ENCODE measurements around the gene RGS7BP. TPM values are rescaled to one million over a fixed set of nuclear protein-coding genes. Genes with fewer than 3 reads are reported as not detected.
"Not testable (repeated sequence)": the region's sequence is repeated elsewhere in the genome, so short reads cannot be mapped to it uniquely, and the experiment has no call there.

The RGS7BP gene
- total and polyA plus RNA-seq, 2 experiments from 2014 or later: 0.11 TPM; not detected in 1

- Histone ChIP-seq H3K9me3 (ENCODE audit: low read depth) (no peaks in the 10 kb centered on the region), H4K20me1 (ENCODE audit: insufficient read depth) (no peaks in the 10 kb centered on the region), H3K4me3 (no peak overlapping the region), H3K9ac (no peak overlapping the region), H3F3A (ENCODE audit: insufficient read depth) (no peaks in the 10 kb centered on the region), H3K9me2 (ENCODE audit: insufficient read depth) (no peaks in the 10 kb centered on the region), H3K4me2 (ENCODE audit: unreplicated experiment) (no peak overlapping the region), H2AFZ (no peak overlapping the region), H3K36me3 (ENCODE audit: low read depth) (no peaks in the 10 kb centered on the region), H3K4me1 (ENCODE audit: insufficient read depth) (no peaks in the 10 kb centered on the region), H3K27ac (no peak overlapping the region), H3K79me2 (ENCODE audit: insufficient read depth) (no peaks in the 10 kb centered on the region), H3K27me3 (replicated peaks; ENCODE audit: insufficient read depth) (no peaks in the 10 kb centered on the region; the same call in 1 of the 2 replicates)
- DNase-seq: no peak
- TF ChIP-seq EZH2phosphoT487 (IDR thresholded peaks at IDR 0.05; ENCODE audit: insufficient read depth, low read depth) (no peak), EZH2 (IDR thresholded peaks at IDR 0.05; ENCODE audit: insufficient read depth, poor library complexity, severe bottlenecking) (no peak)
- WGBS, 2 experiments (ENCODE audit: low coverage in 1 of 2, low lambda C conversion rate in 2 of 2, missing lambda C conversion rate in 2 of 2): 4 to 7% methylated on average over 3 of the region's 3 CpGs
- in situ Hi-C loops (cut with MboI): no loop called here
These were observed 28.2 kb downstream of the RGS7BP start for GRCh38 chr5:64534033-64534432.

- in situ Hi-C loops (cut with MboI): no loop called here
These were observed 52.1 kb downstream of the RGS7BP start for GRCh38 chr5:64557911-64558310.

GRCh38 chr5:64558641-64559040 is 52.8 kb downstream of the RGS7BP start:
- H3F3A ChIP-seq (ENCODE audit: insufficient read depth); H4K20me1 ChIP-seq (ENCODE audit: insufficient read depth); H3K27ac ChIP-seq; DNase-seq; in situ Hi-C loops (cut with MboI); H3K9me2 ChIP-seq (ENCODE audit: insufficient read depth); H3K4me2 ChIP-seq (ENCODE audit: unreplicated experiment); H3K36me3 ChIP-seq (ENCODE audit: low read depth); H3K9ac ChIP-seq; H3K9me3 ChIP-seq (ENCODE audit: low read depth); H3K4me3 ChIP-seq; H3K27me3 ChIP-seq (replicated peaks; ENCODE audit: insufficient read depth); H3K4me1 ChIP-seq (ENCODE audit: insufficient read depth); H3K79me2 ChIP-seq (ENCODE audit: insufficient read depth); H2AFZ ChIP-seq: not testable (repeated sequence)
- WGBS, 2 experiments (ENCODE audit: low coverage in 1 of 2, low lambda C conversion rate in 2 of 2, missing lambda C conversion rate in 2 of 2): 40 to 52% methylated on average over 4 of the region's 4 CpGs

More at GRCh38 chr5:64557911-64558310, 52.1 kb downstream of the RGS7BP start:
- H3K9ac ChIP-seq: no peak overlapping the region
- no peaks in the 10 kb centered on the region for H3K9me2 ChIP-seq (ENCODE audit: insufficient read depth)
- no peaks in the 10 kb centered on the region for H4K20me1 ChIP-seq (ENCODE audit: insufficient read depth)
- no peaks in the 10 kb centered on the region for H3K9me3 ChIP-seq (ENCODE audit: low read depth)
- DNase-seq: no peak
- H3K4me2 ChIP-seq (ENCODE audit: unreplicated experiment): no peak overlapping the region
- no peak overlapping the region for H3K27ac ChIP-seq
- no peaks in the 10 kb centered on the region for H3K27me3 ChIP-seq (replicated peaks; ENCODE audit: insufficient read depth)
- no peaks in the 10 kb centered on the region for H3F3A ChIP-seq (ENCODE audit: insufficient read depth)
- H3K4me1 ChIP-seq (ENCODE audit: insufficient read depth): no peaks in the 10 kb centered on the region
- no peak for TF ChIP-seq EZH2phosphoT487 (IDR thresholded peaks at IDR 0.05; ENCODE audit: insufficient read depth, low read depth)
- no peak for TF ChIP-seq EZH2 (IDR thresholded peaks at IDR 0.05; ENCODE audit: insufficient read depth, poor library complexity, severe bottlenecking)
- no peaks in the 10 kb centered on the region for H3K36me3 ChIP-seq (ENCODE audit: low read depth)
- 2 to 3% methylated on average over 2 of the region's 2 CpGs for WGBS, 2 experiments (ENCODE audit: low coverage in 1 of 2, low lambda C conversion rate in 2 of 2, missing lambda C conversion rate in 2 of 2)
- H2AFZ ChIP-seq: no peak overlapping the region
- H3K4me3 ChIP-seq: no peak overlapping the region
- no peaks in the 10 kb centered on the region for H3K79me2 ChIP-seq (ENCODE audit: insufficient read depth)

- no peaks in the 10 kb centered on the region for H3K4me1 ChIP-seq (ENCODE audit: insufficient read depth)
- 17 to 23% methylated on average over 3 of the region's 3 CpGs for WGBS, 2 experiments (ENCODE audit: low coverage in 1 of 2, low lambda C conversion rate in 2 of 2, missing lambda C conversion rate in 2 of 2)
- H3K4me3 ChIP-seq: no peak overlapping the region
- H4K20me1 ChIP-seq (ENCODE audit: insufficient read depth): no peaks in the 10 kb centered on the region
- H3K4me2 ChIP-seq (ENCODE audit: unreplicated experiment): no peak overlapping the region
- TF ChIP-seq EZH2phosphoT487 (IDR thresholded peaks at IDR 0.05; ENCODE audit: insufficient read depth, low read depth) (no peak), EZH2 (IDR thresholded peaks at IDR 0.05; ENCODE audit: insufficient read depth, poor library complexity, severe bottlenecking) (no peak)
- H3K36me3 ChIP-seq (ENCODE audit: low read depth): no peaks in the 10 kb centered on the region
- no peaks in the 10 kb centered on the region for H3K27me3 ChIP-seq (replicated peaks; ENCODE audit: insufficient read depth)
- no peaks in the 10 kb centered on the region for H3K9me2 ChIP-seq (ENCODE audit: insufficient read depth)
- H3F3A ChIP-seq (ENCODE audit: insufficient read depth): no peaks in the 10 kb centered on the region
- no peak overlapping the region for H3K9ac ChIP-seq
- H3K27ac ChIP-seq: no peak overlapping the region
- DNase-seq: no peak
- H3K9me3 ChIP-seq (ENCODE audit: low read depth): no peaks in the 10 kb centered on the region
- in situ Hi-C loops (cut with MboI): no loop called here
- H2AFZ ChIP-seq: no peak overlapping the region
- H3K79me2 ChIP-seq (ENCODE audit: insufficient read depth): no peaks in the 10 kb centered on the region
These were observed 60.6 kb downstream of the RGS7BP start for GRCh38 chr5:64566310-64566916.

- no peak overlapping the region for H3K9ac ChIP-seq
- H3K4me1 ChIP-seq (ENCODE audit: insufficient read depth): no peaks in the 10 kb centered on the region
- H4K20me1 ChIP-seq (ENCODE audit: insufficient read depth): no peaks in the 10 kb centered on the region
- H3K79me2 ChIP-seq (ENCODE audit: insufficient read depth): no peaks in the 10 kb centered on the region
- H3K9me2 ChIP-seq (ENCODE audit: insufficient read depth): no peaks in the 10 kb centered on the region
- no peak overlapping the region for H3K27ac ChIP-seq
- H3K4me2 ChIP-seq (ENCODE audit: unreplicated experiment): no peak overlapping the region
- H2AFZ ChIP-seq: no peak overlapping the region
- no peaks in the 10 kb centered on the region for H3F3A ChIP-seq (ENCODE audit: insufficient read depth)
- 0 to 14% methylated on average over 1 of the region's 1 CpG for WGBS, 2 experiments (ENCODE audit: low coverage in 1 of 2, low lambda C conversion rate in 2 of 2, missing lambda C conversion rate in 2 of 2)
- in situ Hi-C loops (cut with MboI): no loop called here
- H3K36me3 ChIP-seq (ENCODE audit: low read depth): no peaks in the 10 kb centered on the region
- H3K4me3 ChIP-seq: no peak overlapping the region
- H3K9me3 ChIP-seq (ENCODE audit: low read depth): no peaks in the 10 kb centered on the region
- TF ChIP-seq EZH2 (IDR thresholded peaks at IDR 0.05; ENCODE audit: insufficient read depth, poor library complexity, severe bottlenecking): no peak
- no peak for TF ChIP-seq EZH2phosphoT487 (IDR thresholded peaks at IDR 0.05; ENCODE audit: insufficient read depth, low read depth)
- DNase-seq: no peak
- no peaks in the 10 kb centered on the region for H3K27me3 ChIP-seq (replicated peaks; ENCODE audit: insufficient read depth)
These were observed 64.0 kb downstream of the RGS7BP start for GRCh38 chr5:64569858-64570257.
